PC-9 (cell line): ENCODE results near the gene UBE2D4.

Source experiments
- CTCF ChIP-seq: fragments of 200-600 bp; sonication (generic); conservative IDR thresholded peaks from 2 replicates; pipeline ENCODE4 v1.6.1; 2017; ENCODE audit warnings: mixed run types, antibody characterized with exemption, mild to moderate bottlenecking, moderate library complexity
- EZH2 ChIP-seq: fragments of 200-600 bp; sonication (generic); IDR thresholded peaks from 2 replicates; pipeline ENCODE4 v1.8.0; 2017; ENCODE audit warnings: antibody characterized with exemption, low read depth

- TF ChIP-seq CTCF (no peak), EZH2 (no peak)
Observed at GRCh38 chr7:43905209-43905946, 20.9 kb upstream of the UBE2D4 start.
